ENCODE data around the gene PCED1B.

The PCED1B gene

DNA sequence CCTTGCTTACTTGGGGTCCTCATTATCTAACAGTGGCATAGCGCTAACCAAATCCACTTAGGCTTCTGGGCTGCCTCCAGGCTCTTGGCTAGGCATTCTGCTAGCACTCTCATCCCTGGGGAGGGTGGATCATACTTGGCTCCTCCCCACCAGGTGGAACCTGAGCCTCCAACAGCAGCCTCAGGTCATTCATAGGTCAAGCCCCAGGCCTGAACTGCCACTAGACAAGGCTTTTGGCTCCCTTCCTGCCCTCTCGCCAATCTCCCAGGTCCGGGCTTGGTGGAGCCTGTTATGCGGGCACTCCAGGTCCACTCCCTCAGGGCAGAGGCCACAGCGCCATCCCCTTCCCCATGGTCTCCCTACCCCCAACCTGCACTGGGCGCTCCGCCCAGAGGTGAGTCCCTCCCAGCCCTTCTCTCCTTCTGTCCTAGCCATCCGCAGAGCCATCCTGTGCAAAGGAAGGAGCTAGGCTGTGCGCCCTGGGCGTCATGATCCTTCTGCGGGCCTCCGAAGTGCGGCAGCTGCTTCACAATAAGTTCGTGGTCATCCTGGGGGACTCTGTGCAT, 155.2 kb downstream of the PCED1B start:
- no peak for DNase-seq (ENCODE audit: low spot score)

DNA sequence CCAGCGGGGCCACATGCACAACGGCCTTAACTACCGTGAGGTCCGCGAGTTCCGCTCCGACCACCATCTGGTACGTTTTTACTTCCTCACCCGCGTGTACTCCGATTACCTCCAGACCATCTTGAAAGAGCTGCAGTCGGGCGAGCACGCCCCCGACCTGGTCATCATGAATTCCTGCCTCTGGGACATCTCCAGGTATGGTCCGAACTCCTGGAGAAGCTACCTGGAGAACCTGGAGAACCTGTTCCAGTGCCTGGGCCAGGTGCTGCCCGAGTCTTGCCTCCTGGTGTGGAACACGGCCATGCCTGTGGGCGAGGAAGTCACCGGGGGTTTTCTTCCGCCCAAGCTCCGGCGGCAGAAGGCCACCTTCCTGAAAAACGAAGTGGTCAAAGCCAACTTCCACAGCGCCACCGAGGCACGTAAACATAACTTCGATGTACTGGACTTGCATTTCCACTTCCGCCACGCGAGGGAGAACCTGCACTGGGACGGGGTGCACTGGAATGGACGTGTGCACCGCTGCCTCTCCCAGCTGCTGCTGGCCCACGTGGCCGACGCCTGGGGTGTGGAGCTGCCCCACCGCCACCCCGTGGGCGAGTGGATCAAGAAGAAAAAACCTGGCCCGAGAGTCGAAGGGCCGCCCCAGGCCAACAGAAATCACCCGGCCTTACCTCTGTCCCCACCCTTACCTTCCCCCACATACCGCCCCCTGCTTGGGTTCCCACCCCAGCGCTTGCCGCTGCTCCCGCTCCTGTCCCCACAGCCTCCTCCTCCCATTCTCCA, 156.0 kb downstream of the PCED1B start:
- DNase-seq (ENCODE audit: low spot score): no peak

DNA sequence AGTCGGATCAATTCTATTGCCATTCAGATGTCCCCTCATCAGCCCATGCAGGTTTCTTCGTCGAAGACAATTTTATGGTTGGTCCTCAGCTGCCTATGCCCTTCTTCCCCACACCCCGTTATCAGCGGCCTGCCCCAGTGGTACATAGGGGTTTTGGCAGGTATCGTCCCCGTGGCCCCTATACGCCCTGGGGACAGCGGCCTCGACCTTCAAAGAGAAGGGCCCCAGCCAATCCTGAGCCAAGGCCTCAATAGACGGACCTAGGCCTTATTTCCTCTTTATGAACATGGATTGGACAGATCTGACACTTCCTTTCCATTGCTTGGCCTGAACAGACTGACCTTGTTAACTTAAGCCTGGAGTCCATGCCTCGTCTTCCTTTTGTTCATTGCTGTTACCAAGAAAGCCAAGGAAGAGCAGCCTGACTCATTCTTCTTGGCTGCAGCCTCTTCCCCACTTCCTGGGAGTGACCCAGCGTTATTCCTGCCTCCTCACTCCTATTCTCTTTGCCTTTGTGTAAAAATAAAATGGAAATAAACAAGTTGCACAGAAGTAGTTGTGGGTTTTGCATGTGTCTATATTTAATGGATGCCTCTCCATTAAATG, 156.8 kb downstream of the PCED1B start:
- DNase-seq (ENCODE audit: low spot score): peak; percentile 83

DNA sequence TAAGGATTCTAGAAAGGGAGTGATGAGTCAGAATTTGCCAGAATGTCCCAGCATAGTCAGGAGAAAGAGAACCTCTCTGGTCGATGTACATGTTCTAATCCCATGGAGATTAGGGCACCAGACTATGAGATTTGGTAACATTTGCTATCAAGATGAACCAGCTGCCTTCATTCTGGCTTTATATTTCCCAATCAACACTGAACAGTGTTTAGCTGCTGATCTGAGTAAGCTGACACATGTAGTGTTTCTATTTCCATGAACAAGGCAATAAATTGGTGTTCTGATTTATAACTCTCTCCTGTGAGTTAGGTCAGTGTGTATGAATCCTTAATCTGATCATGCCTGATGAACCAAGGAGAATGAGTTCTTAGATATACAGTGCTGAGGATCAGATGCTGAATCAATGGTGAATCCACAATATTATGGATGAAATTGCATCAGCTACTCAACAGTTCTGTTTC, 158.4 kb downstream of the PCED1B start:
- DNase-seq (ENCODE audit: low spot score): no peak

DNA sequence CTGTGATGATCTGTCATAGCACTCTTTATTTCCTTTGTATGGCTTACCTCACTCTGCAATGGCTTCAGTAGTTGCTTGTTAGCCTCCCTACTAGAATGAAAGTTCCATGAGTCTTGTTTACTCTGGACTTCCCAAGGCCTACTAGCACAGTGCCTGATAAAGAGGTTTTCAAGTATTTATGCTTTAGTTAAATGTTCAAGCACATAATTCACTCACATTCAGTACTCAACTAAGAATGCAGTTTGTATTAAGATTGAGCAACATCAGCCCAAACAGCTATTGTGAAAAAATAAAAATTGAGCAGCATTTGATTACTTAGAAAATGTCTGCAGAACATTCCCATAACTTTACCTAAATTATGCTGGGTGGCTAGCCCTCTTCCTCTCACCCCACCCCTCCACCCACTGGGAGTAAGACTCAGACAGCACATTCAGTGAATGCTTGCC, 159.3 kb downstream of the PCED1B start:
- DNase-seq (ENCODE audit: low spot score): no peak

DNA sequence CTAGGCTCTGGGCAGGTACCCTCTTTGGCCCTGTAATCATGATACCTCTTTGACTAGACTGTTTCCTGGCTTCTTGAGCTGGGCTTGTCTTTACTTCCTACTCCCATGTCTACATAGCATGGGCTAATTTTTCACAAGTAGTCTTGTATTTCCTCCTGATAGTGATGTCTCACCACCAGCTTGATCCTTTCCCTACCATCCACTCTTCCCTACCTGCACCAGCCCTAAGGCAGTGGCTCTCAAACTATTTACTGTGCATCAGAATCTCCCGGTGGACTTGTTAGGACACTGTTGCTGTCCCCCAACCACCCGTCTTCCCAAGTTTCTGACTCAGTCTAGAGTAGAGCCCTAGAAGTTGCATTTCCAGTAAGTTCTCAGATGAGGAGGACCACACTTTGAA, 163.0 kb downstream of the PCED1B start:
- no peak for DNase-seq (ENCODE audit: low spot score)

DNA sequence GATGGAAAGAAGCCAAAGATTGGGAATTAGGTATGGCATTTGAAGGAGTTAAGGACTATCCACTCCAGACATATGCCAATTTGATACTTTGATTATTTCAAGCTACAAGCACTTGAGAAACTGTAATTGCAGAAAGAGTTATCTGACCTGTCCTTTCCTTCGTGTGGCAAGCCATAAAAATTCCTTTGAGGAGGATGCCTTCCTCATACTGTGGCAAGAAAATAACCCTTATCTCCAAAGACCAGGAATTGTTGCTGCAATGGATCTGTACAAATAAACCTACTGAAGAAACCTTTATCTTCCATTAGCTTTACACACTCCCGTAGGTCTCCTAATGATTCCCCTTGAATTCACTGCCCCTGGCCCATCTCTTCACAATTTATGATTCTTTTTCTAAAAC, 165.4 kb downstream of the PCED1B start:
- DNase-seq (ENCODE audit: low spot score): no peak

DNA sequence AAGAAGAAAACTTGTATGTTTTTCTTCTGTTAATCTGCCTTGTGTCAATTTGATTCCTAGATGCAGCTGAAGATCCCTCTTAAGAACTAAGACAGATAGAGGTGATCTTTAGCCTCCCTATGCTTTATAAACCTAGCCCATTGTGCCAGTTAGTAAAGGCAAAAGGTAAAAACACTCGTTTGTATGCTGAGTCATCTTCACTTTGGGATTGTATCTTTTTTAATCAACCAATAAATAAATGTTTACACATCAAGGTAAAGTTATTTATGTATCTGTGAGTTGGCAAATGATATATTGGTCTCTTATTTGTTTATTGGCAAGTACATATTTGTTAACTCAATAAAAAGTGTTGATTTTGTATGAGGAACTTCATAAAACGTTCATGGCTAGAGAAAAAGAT, 166.2 kb downstream of the PCED1B start:
- DNase-seq (ENCODE audit: low spot score): no peak

DNA sequence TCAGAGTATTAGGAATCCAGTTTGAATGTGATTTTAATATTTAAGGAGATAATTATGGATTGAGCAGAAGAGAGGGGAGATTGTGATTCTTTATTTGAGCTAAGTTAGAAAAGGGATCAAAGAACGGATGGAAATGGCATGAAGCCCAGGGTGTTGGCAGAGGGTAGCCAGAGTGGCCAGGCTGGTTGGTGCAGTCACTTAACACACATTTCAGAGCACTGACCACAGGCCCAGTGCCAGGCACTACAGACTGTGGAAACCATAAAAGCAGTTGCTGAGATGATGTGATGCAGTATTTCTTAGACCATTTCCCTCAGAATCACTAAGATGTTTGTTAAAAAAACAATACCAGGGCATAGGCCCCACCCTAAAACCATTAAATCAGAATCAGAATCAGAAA, 168.0 kb downstream of the PCED1B start:
- no peak for DNase-seq (ENCODE audit: low spot score)

DNA sequence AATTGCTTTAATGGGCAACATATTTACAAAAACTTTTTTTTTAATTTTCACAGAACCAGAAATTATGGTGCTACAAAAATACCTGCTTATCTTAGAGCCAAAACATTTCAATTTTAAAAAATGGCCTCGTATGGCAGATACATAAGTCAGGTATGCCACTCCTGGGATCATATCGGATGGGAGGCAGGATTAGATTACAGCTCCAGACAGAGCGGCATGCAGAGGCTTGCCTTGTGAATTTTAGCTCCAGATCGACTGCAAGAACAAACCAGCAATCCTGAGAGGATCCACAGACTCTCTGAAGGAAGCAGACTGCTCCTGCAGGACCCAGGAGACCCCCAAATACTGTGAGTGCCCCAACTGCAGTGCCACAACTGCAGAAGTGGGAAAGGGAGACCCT, 169.7 kb downstream of the PCED1B start:
- DNase-seq (ENCODE audit: low spot score): no peak

DNA sequence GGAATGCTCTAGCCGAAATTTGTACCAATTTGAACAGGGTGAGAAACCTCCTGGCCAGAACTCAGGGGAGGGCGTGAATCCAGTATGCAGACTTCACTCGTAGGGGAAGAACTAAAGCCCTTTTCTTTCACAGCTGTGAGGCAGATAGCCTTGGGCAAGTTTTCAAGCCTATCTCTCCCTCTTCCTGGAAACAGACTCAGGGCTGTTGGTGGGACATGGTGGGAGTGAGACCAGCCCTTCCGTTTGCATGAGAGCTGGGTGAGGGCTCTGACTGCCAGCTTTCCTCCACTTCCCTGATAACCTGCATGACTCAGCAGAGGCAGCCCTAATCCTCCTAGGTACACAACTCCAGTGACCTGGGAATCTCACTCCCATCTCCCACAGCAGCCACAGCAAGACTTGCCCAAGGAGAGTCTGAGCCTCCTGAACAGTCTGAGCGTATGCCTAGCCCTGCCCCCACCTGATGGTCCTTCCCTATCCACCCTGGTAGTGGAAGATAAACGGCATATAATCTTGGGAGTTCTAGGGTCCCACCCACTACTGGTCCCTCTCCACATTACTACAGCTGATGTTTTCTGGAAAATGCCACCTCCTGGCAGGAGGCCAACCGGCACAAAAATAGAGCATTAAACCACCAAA, 170.4 kb downstream of the PCED1B start:
- no peak for DNase-seq (ENCODE audit: low spot score)

DNA sequence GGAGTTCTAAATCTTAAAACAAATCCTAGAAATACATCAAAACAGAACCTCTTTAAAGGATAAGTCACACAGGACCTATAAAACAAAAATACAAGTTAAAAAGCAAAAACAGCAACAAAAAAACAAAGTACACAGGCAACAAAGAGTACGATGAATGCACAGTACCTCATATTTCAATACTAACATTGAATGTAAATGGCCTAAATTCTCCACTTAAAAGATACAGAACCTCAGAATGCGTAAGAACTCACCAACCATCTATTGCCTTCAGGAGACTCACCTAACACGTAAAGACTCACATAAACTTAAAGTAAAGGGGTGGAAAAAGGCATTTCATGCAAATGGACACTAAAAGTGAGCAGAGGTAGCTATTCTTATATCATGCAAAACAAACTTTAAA, 172.5 kb downstream of the PCED1B start:
- no peak for DNase-seq (ENCODE audit: low spot score)

DNA sequence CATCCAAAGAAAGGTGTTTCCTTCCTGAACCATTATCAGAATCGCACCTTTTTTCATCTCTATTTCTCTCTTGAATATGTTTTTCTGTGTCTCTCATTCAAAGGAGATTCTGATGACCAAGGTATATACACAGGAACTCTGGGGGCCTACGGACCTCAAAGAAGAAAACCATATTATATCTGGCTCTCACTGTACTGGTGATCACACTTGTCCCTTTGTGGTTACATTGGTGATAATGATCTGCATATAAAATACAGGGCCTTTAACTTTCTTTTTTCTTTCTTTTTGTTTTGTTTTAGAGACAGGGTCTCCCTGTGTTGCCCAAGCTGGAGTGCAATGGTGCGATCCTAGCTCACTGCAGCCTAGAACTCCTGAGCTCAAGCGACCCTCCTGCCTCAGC, 185.5 kb downstream of the PCED1B start:
- no peak for DNase-seq (ENCODE audit: low spot score)

DNA sequence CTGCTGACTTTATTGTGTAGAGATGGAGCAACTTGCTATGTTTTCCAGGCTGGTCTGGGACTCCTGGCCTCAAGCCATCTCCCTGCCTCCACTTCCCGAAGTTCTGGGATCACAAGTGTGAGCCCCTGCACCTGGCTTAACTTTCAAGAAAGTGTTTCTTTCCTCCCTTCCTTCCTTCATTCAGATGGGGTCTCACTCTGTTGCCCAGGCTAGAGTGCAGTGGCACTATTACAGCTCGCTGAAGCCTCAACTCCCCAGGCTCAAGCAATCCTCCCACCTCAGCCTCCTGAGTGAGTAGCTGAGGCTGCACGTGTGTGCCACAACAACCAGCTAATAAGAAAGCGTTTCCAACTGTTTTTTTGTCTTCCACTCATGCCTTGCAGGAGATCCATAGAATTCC, 186.0 kb downstream of the PCED1B start:
- no peak for DNase-seq (ENCODE audit: low spot score)

DNA sequence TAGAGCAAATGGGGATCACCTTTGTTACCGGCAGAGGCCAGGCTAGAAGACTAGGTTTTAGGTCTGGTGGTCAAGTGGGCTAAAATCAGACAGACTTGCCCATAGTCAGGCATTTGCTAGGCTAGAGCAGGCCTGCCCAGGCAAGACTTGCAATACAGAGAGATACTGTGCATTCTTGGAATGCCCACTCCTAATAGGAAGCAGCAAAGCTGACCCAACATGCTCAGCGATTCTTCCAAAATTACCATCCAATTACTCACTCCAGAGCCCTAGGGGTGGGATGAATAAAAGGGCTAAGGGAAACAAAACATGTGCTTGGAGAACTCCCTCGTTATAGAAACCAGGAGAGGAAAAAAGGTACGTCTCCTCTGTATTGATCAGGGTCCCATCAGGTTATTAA, 188.2 kb downstream of the PCED1B start:
- no peak for DNase-seq (ENCODE audit: low spot score)

DNA sequence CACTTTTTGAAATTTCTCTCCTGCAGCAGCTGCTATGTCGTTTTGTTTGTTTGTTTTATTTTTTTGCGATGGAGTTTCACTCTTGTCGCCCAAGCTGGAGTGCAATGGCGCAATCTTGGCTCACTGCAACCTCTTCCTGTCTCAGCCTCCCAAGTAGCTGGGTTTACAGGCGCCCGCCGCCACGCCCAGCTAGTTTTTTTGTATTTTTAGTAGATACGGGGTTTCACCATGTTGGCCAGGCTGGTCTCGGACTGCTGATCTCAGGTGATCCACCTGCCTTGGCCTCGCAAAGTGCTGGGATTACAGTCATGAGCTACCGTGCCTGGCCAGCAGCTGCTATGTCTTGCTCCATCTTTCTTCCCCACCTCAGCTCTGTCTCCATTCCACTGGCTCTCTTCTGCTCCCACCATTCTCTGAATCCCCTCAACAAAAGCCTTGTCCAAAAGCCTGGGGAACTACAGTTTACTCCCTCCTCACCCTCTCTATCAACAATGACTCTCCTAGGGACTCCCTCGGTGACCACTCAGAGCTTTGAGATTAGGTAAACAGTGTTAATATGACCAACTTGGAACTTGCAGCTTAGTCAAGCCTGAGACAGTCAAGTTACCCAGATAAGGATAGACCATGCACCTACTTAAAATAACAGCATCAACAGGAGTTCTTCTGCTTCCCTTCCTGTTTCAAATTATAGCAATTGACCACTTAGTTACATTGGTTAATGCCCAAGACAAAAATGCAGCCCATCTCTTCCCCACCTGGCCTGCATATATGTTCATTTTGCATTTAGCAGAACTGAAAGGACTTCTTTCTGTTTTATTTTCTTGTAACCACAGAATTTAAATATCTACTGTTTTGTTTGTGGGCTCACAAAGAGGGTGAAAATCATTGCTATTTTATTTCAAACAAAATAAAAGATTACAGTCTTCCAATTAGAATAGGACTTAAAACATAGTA, 189.4 kb downstream of the PCED1B start:
- no peak for DNase-seq (ENCODE audit: low spot score)

DNA sequence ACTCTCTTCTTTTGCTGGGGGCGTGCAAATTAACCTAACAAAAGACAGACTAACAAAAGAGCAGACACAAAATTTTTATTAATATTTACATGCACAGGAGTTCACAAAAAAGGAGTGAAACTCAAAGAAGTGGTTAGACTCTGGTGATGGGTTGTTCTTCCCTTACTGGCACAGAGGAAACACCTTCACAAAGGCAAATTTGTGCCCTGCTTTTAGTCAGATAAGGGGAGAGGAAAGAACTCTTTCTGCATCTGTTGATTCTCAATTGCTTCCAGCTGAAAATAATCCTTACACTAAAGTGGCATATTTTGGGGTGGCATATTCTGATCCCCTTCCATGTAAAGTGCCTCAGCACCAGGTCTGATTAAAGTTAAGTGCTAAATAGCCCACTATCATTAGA, 190.5 kb downstream of the PCED1B start:
- no peak for DNase-seq (ENCODE audit: low spot score)

DNA sequence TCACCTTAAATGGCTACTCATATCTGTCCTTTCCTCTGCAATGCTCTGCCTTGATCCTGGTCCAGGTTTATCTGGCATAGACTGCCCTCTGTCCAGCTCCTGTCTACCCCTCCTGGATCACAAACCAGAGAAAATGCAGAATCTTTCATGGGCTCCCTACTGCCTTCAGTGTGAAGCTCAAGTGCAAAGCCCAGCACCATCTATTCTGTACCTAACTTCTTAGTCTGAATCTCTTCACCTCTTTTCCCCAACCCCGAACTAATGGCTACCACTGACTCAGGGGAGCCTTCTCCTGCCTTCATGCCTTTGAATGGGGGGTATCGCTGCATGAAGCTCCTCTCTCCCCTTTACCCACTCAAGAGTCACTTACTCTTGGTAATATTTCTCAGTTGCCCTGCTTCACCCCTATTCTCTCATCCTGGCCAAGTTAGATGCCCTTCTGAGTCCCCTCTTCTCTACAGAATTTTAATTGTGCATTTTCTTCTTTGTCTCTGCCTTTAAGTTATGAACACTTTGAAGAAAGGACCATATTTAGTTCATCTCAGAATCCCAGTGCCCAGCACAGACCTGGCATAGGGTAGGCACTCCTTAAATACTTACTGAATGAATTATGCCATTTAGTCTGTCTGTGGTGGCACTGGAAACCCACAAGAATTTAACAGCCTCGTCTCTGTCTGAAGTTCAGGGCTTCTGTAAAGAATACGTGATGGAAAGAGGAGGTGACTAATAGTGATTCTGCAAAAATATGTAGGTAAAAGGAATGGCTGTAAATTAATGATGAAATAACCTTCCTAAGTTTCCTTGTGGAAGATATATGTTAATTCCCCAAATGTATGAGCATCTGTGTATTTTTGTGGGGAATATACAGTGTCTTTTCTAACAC, 191.6 kb downstream of the PCED1B start:
- DNase-seq (ENCODE audit: low spot score): peak; percentile 29

DNA sequence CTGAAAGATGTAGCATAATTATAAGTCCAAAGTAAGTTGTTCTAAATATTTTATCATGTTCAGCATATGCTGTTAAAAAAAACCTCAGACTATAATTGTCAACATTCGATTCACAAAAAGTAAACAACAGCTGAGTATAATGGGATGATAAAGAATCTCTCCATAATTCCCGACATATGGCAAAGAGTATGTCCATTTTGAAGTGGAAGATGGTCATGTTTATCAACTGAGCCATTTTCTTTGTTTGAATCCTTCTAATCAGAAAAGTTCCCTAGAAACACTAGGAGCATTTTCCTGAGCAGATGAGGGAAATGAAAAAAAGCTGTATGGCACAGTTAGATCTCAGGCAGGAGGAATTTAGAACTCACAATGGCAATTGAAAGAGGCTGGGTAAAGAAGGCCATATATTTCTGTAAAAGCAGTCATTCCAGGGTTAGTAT, 192.4 kb downstream of the PCED1B start:
- no peak for DNase-seq (ENCODE audit: low spot score)

DNA sequence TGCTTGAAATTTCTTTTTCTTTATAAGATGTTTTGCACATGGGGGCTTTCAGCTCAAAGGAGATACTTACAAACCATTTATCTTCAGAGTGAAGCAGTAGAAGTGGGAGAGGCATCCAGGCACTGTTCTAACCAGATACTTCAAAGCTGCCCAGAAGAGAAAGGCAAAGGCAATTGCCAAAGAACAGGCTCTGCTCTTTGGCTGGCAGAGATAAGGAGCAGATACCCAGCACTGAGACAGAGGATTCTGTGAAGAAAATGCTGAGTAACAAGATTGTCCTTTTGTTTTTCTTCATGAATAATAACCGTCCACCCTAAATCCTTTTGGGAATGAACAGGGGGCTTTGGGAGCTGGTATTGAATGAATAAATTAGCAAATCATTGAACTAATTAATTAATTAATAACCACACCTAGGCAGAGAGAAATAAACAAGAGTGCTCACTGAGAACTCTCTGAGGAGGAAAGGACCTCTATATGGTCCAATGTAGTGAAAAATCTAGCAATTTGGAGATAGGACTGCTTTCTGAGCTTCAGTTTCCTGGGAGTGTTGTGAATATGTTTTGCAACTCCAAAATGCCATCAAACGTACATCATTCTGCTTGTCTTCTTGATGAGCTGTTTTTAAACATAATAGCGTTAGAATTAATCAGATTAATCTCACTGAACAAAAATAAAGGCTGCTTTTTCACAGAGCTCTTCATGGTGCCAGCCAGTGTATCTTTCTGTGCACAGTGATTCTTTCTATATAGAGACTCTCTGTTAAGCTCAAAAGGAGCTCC, 193.2 kb downstream of the PCED1B start:
- DNase-seq (ENCODE audit: low spot score): no peak
